Panc1 (cell line): Measurements from ENCODE around the gene C2orf76. TPM values are rescaled to one million over a fixed set of nuclear protein-coding genes. Genes with fewer than 3 reads are reported as not detected.
"Not testable (repeated sequence)": the region's sequence is repeated elsewhere in the genome, so short reads cannot be mapped to it uniquely, and the experiment has no call there.

Source experiments
- ATAC-seq: fragments of 200-7000 bp; cut with Tn5 transposase; 2 replicates; pipeline ENCODE4 v1.9.1; 2020; ENCODE audit warnings: mild to moderate bottlenecking, moderate library complexity
- BruUV-seq: library from RNA; stranded (reverse); fragments of 400-500 nt; replicated peaks from 2 replicates; lab custom pipeline; 2021; lab: Mats Ljungman, UMichigan
- CTCF ChIA-PET: fragments of 300-600 bp; sonication (Branson Sonifier 250); formaldehyde crosslinking; loops from one replicate; lab custom pipeline; 2022; ENCODE audit warnings: antibody characterized with exemption; lab: Charles Lee
- POLR2A ChIA-PET: fragments of 300-600 bp; sonication (Branson Sonifier 250); formaldehyde crosslinking; loops from one replicate; lab custom pipeline; 2022; ENCODE audit warnings: antibody characterized with exemption; lab: Charles Lee
- DNase-seq: peaks from one replicate; pipeline ENCODE4 v3.0.0-alpha.2; 2010; ENCODE audit warnings: low read depth, low spot score
- H3K27ac ChIP-seq: 2 replicates; pipeline ENCODE4 v1.5.1; 2011; ENCODE audit warnings: mild to moderate bottlenecking, low read length, inconsistent platforms
- H3K27me3 ChIP-seq: fragments of 200-500 bp; sonication (Bioruptor generic); 2 replicates; pipeline ENCODE4 v1.6.0; 2014; ENCODE audit warnings: low read length, inconsistent platforms; ENCODE audit not compliant: control insufficient read depth, insufficient read depth
- H3K36me3 ChIP-seq: fragments of 200-500 bp; sonication (Bioruptor generic); 2 replicates; pipeline ENCODE4 v1.5.1; 2014; ENCODE audit warnings: inconsistent platforms, mild to moderate bottlenecking, low read length, moderate library complexity; ENCODE audit not compliant: control insufficient read depth, insufficient read depth
- H3K4me1 ChIP-seq: 2 replicates; pipeline ENCODE4 v1.5.1; 2011; ENCODE audit warnings: inconsistent platforms, mild to moderate bottlenecking, low read length, moderate library complexity; ENCODE audit not compliant: control insufficient read depth, insufficient read depth
- H3K4me3 ChIP-seq, 2 experiments: 2 replicates each; pipeline ENCODE4 v1.5.1; 2011 to 2012; ENCODE audit warnings: low read depth in 2 of 2, low read length in 2 of 2, mild to moderate bottlenecking in 2 of 2, inconsistent platforms in 1 of 2, moderate library complexity in 1 of 2
- H3K9me3 ChIP-seq: fragments of 200-500 bp; sonication (Bioruptor generic); 2 replicates; pipeline ENCODE4 v1.5.1; 2014; ENCODE audit warnings: low read depth, mild to moderate bottlenecking, inconsistent platforms, low read length, moderate library complexity; ENCODE audit not compliant: control insufficient read depth, insufficient read depth
- POLR2AphosphoS5 ChIP-seq: IDR thresholded peaks from 2 replicates; pipeline ENCODE4 v1.6.1; 2012; ENCODE audit warnings: mild to moderate bottlenecking, low read depth, low read length, moderate library complexity
- SIN3A ChIP-seq: IDR thresholded peaks from 2 replicates; pipeline ENCODE4 v1.6.1; 2012; ENCODE audit warnings: low read depth, mild to moderate bottlenecking, low read length, moderate library complexity, borderline replicate concordance; ENCODE audit not compliant: insufficient read depth
- TCF7L2 ChIP-seq: IDR thresholded peaks from 2 replicates; pipeline ENCODE4 v1.6.1; 2011; ENCODE audit warnings: mild to moderate bottlenecking, low read depth, low read length, inconsistent platforms
- in situ Hi-C: cut with HindIII; loops from 2 replicates; pipeline ENCODE4 v1.10.0; 2016; ENCODE audit warnings: low sequenced_read_pairs, low pct_unique_long_range_greater_than_20kb
- intact Hi-C: fragments of 100-400 bp; cut with micrococcal nuclease; formaldehyde crosslinking; loops from one replicate; pipeline ENCODE4 v1.10.0; 2022; ENCODE audit not compliant: unreplicated experiment
- total RNA-seq: library from RNA; stranded (reverse); gene quantifications from one replicate; pipeline ENCODE4 v1.2.1, GENCODE V29; 2021; ENCODE audit not compliant: unreplicated experiment
- TF ChIP-seq, protein P1 (sequence below): fragments of 450-650 bp; IDR thresholded peaks from 2 replicates; pipeline ENCODE4 v1.5.1; 2017; ENCODE audit warnings: mild to moderate bottlenecking
- TF ChIP-seq, protein P2 (sequence below), 2 experiments: IDR thresholded peaks; 2 replicates each; pipeline ENCODE4 v1.6.1; 2011 to 2012; ENCODE audit warnings: low read depth in 2 of 2, control low read depth in 1 of 2, low read length in 1 of 2, mild to moderate bottlenecking in 1 of 2, moderate library complexity in 1 of 2; ENCODE audit not compliant: insufficient read depth in 1 of 2

C2orf76 gene
- total RNA-seq, 1 experiment from 2014 or later: 22.7 TPM

DNA sequence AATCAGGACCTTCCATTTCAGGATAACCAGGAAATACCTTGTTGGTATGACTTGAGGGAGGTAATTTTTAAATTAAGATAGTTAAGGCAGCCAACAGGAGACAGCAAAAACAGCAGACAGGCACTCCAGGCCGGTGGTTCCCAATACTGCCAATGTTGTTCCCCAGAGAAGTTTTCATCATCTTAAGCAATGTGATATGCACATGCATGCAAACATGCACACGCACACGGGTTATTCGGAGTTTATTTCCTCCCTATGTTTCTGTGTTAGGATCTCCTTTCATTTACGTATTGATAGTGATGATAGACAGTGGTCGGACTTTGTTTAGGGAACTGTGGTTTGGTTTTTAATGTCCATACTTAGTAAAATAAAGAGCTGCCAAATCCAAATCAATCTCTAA, 87.7 kb downstream of the C2orf76 start:
- no TSS peak for BruUV-seq
- in situ Hi-C loops: no loop called here
- Histone ChIP-seq H3K9me3 (no peaks in the 10 kb centered on the region), H3K27me3 (no peaks in the 10 kb centered on the region), H3K4me1 (no peaks in the 10 kb centered on the region), H3K36me3 (no peaks in the 10 kb centered on the region), H3K27ac (no peak overlapping the region), H3K4me3 (no peak overlapping the region)
- POLR2A ChIA-PET: no interaction called here
- intact Hi-C loops: no loop called here
- no peak for TF ChIP-seq SIN3A
- TF ChIP-seq, protein P1, sequence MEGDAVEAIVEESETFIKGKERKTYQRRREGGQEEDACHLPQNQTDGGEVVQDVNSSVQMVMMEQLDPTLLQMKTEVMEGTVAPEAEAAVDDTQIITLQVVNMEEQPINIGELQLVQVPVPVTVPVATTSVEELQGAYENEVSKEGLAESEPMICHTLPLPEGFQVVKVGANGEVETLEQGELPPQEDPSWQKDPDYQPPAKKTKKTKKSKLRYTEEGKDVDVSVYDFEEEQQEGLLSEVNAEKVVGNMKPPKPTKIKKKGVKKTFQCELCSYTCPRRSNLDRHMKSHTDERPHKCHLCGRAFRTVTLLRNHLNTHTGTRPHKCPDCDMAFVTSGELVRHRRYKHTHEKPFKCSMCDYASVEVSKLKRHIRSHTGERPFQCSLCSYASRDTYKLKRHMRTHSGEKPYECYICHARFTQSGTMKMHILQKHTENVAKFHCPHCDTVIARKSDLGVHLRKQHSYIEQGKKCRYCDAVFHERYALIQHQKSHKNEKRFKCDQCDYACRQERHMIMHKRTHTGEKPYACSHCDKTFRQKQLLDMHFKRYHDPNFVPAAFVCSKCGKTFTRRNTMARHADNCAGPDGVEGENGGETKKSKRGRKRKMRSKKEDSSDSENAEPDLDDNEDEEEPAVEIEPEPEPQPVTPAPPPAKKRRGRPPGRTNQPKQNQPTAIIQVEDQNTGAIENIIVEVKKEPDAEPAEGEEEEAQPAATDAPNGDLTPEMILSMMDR: no peak
- TF ChIP-seq, protein P2, sequence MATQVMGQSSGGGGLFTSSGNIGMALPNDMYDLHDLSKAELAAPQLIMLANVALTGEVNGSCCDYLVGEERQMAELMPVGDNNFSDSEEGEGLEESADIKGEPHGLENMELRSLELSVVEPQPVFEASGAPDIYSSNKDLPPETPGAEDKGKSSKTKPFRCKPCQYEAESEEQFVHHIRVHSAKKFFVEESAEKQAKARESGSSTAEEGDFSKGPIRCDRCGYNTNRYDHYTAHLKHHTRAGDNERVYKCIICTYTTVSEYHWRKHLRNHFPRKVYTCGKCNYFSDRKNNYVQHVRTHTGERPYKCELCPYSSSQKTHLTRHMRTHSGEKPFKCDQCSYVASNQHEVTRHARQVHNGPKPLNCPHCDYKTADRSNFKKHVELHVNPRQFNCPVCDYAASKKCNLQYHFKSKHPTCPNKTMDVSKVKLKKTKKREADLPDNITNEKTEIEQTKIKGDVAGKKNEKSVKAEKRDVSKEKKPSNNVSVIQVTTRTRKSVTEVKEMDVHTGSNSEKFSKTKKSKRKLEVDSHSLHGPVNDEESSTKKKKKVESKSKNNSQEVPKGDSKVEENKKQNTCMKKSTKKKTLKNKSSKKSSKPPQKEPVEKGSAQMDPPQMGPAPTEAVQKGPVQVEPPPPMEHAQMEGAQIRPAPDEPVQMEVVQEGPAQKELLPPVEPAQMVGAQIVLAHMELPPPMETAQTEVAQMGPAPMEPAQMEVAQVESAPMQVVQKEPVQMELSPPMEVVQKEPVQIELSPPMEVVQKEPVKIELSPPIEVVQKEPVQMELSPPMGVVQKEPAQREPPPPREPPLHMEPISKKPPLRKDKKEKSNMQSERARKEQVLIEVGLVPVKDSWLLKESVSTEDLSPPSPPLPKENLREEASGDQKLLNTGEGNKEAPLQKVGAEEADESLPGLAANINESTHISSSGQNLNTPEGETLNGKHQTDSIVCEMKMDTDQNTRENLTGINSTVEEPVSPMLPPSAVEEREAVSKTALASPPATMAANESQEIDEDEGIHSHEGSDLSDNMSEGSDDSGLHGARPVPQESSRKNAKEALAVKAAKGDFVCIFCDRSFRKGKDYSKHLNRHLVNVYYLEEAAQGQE (IDR thresholded peaks at IDR 0.05; ENCODE audit: insufficient read depth in 1 of 2, low read depth in 2 of 2, low read length in 1 of 2): no peak
- TF ChIP-seq POLR2AphosphoS5: no peak
- no peak for TF ChIP-seq TCF7L2
- ATAC-seq (no peak), DNase-seq (no peak)
- CTCF ChIA-PET: no interaction called here

DNA sequence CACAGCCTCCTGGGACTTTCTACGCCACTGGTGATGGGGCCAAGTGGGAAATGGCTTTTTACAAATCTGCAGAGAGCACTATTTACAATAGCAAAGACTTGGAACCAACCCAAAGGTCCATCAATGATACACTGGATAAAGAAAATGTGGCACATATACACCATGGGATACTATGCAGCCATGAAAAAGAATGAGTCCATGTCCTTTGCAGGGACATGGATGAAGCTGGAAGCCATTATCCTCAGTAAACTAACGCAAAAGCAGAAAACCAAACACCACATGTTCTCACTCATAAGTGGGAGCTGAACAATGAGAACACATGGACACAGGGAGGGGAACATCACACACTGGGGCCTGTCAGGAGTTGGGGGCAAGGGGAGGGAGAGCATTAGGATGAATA, 88.2 kb downstream of the C2orf76 start:
- POLR2A ChIA-PET, H3K27ac ChIP-seq, CTCF ChIA-PET, H3K4me3 ChIP-seq, H3K9me3 ChIP-seq, H3K4me1 ChIP-seq, DNase-seq, H3K27me3 ChIP-seq, BruUV-seq, ATAC-seq, in situ Hi-C loops, intact Hi-C loops, H3K36me3 ChIP-seq: not testable (repeated sequence)

DNA sequence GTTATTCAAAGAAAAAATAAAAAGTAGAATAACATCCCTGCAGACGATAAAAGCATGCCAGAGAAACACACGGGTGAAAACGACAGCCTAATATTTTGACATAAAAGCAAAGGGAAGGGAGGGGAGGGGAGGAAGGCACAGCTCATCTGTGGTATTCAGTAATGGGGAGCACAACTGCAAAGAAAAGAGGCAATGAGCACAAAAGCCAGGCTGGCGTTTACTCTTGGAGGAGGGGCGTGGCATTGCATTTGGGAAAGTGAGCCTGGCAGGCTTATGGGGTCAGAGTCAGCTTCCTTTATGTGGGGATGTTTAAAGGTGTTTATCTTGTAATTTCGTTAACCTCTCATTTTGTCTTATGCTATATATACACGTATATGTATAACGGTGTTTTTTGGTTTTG, 89.8 kb downstream of the C2orf76 start:
- Histone ChIP-seq H3K9me3 (no peaks in the 10 kb centered on the region), H3K27ac (no peak overlapping the region), H3K4me3 (no peak overlapping the region), H3K4me1 (no peaks in the 10 kb centered on the region), H3K27me3 (no peaks in the 10 kb centered on the region), H3K36me3 (no peaks in the 10 kb centered on the region)
- no peak for DNase-seq
- TF ChIP-seq TCF7L2: no peak
- TF ChIP-seq POLR2AphosphoS5: no peak
- TF ChIP-seq, protein P1: no peak
- TF ChIP-seq, protein P2 (IDR thresholded peaks at IDR 0.05; ENCODE audit: insufficient read depth in 1 of 2, low read depth in 2 of 2, low read length in 1 of 2): no peak
- TF ChIP-seq SIN3A: no peak
- intact Hi-C loops: no loop called here
- in situ Hi-C loops: no loop called here
- BruUV-seq: no TSS peak
- POLR2A ChIA-PET: interaction anchor here (0.5 kb wide), 1 partner anchor 16 kb away, joined by 3 read pairs; no protein-coding TSS in a partner anchor
- CTCF ChIA-PET: no interaction called here
- no peak for ATAC-seq
